Measurements from ENCODE around the gene RHOH.
"Not testable (repeated sequence)": the region's sequence is repeated elsewhere in the genome, so short reads cannot be mapped to it uniquely, and the experiment has no call there.

RHOH gene

GRCh38 chr4:40264497-40264896 is 67.7 kb downstream of the RHOH start:
- DNase-seq = no peak

GRCh38 chr4:40264995-40265909 is 68.4 kb downstream of the RHOH start:
- no peak for DNase-seq

- no peak for DNase-seq
Measured at GRCh38 chr4:40265910-40266274, 69.1 kb downstream of the RHOH start.

GRCh38 chr4:40269133-40269532 is 72.3 kb downstream of the RHOH start:
- no peak for DNase-seq

GRCh38 chr4:40270609-40271008 is 73.8 kb downstream of the RHOH start:
- no peak for DNase-seq

GRCh38 chr4:40275065-40275730 is 78.4 kb downstream of the RHOH start:
- DNase-seq = no peak

- DNase-seq = no peak
Measured at GRCh38 chr4:40276546-40276945, 79.7 kb downstream of the RHOH start.

- DNase-seq = no peak
Measured at GRCh38 chr4:40280586-40280985, 83.8 kb downstream of the RHOH start.

GRCh38 chr4:40281099-40281498 is 84.3 kb downstream of the RHOH start:
- no peak for DNase-seq

GRCh38 chr4:40281913-40282312 is 85.1 kb downstream of the RHOH start:
- DNase-seq = no peak

- DNase-seq = not testable (repeated sequence)
Measured at GRCh38 chr4:40282857-40283256, 86.0 kb downstream of the RHOH start.

- no peak for DNase-seq
Measured at GRCh38 chr4:40283413-40283812, 86.6 kb downstream of the RHOH start.

- peak; percentile 71 for DNase-seq
Measured at GRCh38 chr4:40283968-40284367, 87.1 kb downstream of the RHOH start.

GRCh38 chr4:40285692-40286091 is 88.9 kb downstream of the RHOH start:
- no peak for DNase-seq

- no peak for DNase-seq
Measured at GRCh38 chr4:40288566-40288965, 91.7 kb downstream of the RHOH start.

- no peak for DNase-seq
Measured at GRCh38 chr4:40289366-40290188, 92.7 kb downstream of the RHOH start.

GRCh38 chr4:40290611-40291186 is 93.9 kb downstream of the RHOH start:
- DNase-seq = not testable (repeated sequence)

- no peak for DNase-seq
Measured at GRCh38 chr4:40292313-40292759, 95.5 kb downstream of the RHOH start.

- DNase-seq = no peak
Measured at GRCh38 chr4:40294339-40294738, 97.5 kb downstream of the RHOH start.

GRCh38 chr4:40295030-40295429 is 98.2 kb downstream of the RHOH start:
- not testable (repeated sequence) for DNase-seq

GRCh38 chr4:40295572-40295971 is 98.7 kb downstream of the RHOH start:
- DNase-seq = no peak

Data from stimulated activated CD4-positive, alpha-beta T cell treated with anti-CD3 and anti-CD28 coated beads, Interleukin-4, amount 100 ng/mL, for 1 hour (primary cell).